Measurements from ENCODE around the gene ZP3.

- TF ChIP-seq CTCF (IDR thresholded peaks at IDR 0.05) (no peak), POLR2A (IDR thresholded peaks at IDR 0.05) (no peak), EP300 (IDR thresholded peaks at IDR 0.05) (no peak), POLR2AphosphoS5 (IDR thresholded peaks at IDR 0.05) (no peak)
Measured at GRCh38 chr7:76430211-76430610, 5.5 kb downstream of the ZP3 start.
